ENCODE results near the gene UNC93A.
"Not testable (repeated sequence)": the region's sequence is repeated elsewhere in the genome, so short reads cannot be mapped to it uniquely, and the experiment has no call there.

DNA sequence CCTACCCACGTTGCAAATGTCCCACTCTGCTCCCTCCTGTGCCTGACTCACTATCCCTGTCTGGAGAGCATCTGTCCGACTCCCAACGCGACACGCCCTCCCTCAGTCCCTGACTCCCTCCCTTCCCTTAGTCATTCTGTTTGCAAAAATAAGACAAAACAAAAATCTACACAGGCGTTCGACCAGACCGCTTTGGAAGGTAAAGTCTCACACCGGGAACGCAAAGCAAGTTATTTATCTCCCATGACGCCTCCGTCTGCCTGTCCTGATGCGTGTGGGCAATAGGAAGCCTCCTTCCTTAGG lies 29.6 kb downstream of the UNC93A start:
- TF ChIP-seq, protein P1, sequence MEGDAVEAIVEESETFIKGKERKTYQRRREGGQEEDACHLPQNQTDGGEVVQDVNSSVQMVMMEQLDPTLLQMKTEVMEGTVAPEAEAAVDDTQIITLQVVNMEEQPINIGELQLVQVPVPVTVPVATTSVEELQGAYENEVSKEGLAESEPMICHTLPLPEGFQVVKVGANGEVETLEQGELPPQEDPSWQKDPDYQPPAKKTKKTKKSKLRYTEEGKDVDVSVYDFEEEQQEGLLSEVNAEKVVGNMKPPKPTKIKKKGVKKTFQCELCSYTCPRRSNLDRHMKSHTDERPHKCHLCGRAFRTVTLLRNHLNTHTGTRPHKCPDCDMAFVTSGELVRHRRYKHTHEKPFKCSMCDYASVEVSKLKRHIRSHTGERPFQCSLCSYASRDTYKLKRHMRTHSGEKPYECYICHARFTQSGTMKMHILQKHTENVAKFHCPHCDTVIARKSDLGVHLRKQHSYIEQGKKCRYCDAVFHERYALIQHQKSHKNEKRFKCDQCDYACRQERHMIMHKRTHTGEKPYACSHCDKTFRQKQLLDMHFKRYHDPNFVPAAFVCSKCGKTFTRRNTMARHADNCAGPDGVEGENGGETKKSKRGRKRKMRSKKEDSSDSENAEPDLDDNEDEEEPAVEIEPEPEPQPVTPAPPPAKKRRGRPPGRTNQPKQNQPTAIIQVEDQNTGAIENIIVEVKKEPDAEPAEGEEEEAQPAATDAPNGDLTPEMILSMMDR (IDR thresholded peaks at IDR 0.05) = not testable (repeated sequence)
- TF ChIP-seq POLR2A (IDR thresholded peaks at IDR 0.05) = not testable (repeated sequence)
